Middle frontal gyrus (tissue), 1 donor: ENCODE data around the gene UNC5C.

Experiments used
- DNase-seq: peaks from one replicate; pipeline ENCODE4 v3.0.0-alpha.2; 2015; ENCODE audit warnings: low spot score; ENCODE audit errors: extremely low spot score

Gene UNC5C

DNA sequence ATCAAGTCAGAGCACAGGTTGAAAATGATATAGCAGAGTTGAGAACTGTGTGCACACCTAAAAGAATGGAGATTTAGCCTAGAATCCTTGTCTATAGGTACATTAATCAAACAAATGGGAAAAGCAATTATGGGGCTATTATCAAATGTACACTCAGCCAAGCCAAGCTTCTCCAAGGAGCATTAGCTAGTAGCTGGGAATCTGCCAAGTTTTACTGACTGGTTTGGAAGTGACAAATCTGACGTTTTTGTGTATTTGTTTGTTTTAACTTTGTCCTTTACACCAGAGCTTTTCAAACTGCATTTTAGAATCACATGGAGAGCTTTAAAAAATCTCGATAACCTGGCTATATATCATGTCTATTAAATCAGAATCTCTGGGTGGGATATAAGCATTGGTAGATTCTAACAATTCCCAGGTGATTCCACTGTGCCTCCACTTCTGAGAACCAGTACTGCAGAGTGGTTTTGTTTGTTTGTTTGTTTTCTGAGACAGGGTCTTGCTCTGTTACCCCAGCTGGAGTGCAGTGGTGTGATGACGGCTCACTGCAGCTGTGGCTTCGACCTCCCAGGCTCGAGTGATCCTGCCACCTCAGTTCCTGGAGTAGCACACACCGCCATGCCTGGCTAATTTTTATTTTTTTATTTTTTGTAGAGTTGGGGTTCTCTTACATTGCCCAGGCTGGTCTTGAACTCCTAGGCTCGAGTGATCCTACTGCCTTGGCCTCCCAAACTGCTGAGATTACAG, 279.8 kb downstream of the UNC5C start:
- DNase-seq: no peak

DNA sequence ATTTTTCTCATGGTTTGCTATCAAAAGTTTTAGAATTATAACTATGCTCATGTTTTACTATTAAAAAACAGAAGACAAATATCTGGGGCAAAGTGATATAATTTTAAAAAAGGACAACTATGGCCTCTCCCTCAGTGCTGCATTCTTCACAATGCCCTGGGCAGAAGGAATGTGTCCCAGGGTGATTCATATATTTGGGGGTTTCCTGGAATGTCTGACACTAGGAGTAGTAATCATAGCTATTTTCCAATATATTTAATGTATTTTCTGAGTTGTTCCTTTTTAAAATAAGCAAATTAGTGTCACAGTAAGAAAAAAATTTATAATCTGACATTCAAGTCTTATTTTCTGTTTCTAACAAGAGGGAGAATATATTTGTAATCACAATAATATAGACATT, 281.7 kb downstream of the UNC5C start:
- no peak for DNase-seq

DNA sequence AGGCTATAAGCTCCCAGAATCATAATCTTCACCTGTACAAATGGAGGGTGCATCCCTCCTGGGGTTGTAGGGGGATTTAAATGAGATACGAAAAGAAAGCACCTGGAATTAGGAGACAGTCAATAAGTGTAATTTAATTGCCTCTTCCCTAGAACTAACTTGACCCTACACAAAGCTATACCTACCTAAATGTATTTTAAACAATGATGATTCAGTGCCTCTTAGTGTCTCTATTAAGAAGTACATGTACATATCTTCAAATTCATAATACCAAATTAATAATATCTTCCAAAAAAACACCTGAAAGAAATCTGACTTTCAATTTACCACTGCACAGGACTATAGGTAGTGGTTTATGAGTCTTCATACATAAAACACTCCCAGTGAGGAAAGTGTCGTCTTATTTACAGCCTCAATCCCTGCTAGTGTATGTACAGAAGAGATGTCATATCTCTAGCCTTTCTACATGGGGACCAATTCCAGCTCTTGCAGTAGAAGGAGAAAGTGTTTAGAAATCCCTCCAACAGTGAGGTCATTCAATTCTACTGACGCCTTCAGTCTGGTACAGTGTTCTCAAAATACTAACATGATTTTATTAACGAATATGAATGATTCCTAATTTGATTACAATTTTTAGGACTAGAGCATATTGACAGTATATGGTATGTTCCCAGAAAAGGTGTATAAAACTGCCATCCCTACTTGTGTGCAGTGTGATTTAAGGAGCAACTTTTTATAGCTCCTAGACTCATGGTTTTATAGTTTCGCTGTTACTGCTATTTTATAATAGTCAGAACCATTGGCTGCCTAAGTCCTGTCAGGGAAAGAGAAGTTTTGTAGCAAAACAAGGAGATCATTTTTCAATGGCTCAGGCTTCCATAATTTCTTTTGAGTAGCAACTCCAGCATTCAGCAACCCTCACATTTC, 282.7 kb downstream of the UNC5C start:
- DNase-seq: no peak

- no peak for DNase-seq
Measured at GRCh38 chr4:95264843-95265242, 283.9 kb downstream of the UNC5C start.

GRCh38 chr4:95263960-95264359, 284.8 kb downstream of the UNC5C start:
- no peak for DNase-seq

GRCh38 chr4:95263391-95263790, 285.4 kb downstream of the UNC5C start:
- DNase-seq: no peak

GRCh38 chr4:95256108-95256835, 292.5 kb downstream of the UNC5C start:
- no peak for DNase-seq

DNA sequence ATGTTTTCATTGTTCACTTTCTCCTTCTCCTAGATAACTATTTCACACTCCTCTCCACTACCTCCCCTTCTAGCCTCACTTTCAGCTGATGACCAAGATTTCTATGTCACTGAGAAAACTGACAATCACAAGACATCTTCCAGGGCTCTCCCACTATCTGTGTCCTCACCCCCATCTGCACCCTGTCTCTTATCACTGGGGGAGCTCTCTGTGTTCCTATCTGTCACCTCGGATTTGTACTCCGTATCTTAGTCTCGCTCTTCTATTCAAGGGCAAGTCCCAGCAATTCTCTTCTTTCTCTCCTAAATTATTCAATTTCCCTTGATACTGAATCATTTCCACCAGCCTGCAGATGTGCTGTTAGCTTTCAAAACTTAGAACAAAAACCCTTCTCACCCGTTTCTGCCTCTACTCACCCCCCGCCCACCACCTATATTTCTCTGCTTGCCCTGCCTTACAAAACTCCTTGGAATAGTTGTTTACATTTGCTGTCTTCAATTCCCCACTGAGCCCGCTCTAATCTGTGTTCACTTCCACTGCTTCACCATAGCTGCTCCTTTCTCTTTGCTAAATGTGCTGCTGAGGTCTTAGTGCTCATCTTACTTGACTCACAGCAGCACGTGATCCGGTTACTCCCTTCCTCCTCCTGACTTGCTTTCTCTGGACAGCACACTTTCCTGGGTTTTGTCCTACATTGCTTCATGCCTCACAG, 293.2 kb downstream of the UNC5C start:
- DNase-seq: no peak

DNA sequence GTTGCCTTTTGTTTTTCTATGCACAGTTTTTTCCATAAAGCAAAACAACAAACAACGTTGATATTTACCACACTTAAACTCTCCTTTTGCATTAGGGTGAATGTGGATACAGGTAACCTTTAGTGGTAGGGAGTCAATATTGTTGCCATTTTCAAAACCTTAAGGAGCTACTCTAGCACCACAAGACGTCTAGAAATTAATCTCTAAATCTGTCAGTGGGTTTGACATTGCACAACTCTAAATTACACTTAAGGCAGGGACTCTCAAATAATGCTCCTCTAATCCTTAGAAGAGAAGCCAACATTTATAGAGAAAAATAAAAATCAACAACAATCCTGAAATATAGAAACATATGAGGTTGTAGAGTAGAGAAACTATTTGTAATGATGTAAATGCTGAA, 297.2 kb downstream of the UNC5C start:
- no peak for DNase-seq

- DNase-seq: no peak
Measured at GRCh38 chr4:95250544-95251137, 298.1 kb downstream of the UNC5C start.

DNA sequence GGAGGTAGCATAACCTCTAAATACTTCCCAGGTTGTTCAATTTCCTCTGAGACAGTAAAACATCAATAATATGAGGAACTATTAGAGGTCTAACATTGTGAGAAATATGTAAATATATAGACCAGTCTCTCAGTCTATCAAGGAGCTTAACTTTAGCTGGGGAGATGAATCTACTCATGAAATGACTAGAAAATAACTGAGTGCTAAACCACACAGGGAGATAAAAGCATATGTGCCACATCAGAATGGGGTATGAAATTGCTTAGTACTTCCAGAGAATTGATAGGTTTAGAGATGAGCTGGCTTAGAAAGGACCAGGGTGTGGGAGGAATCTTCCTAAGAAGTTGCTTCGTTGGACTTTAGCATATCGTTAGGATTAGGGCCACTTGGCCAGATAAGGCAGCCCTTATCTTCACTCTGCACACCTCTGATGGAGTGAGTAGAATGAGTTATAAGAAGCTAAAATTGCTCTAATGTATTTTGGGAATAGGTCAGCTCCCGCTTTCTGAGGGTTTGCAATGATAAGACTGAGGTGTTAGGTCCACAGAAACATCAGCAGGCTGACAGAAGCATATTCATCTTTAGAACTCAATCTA, 299.2 kb downstream of the UNC5C start:
- DNase-seq: no peak

- DNase-seq: no peak
Measured at GRCh38 chr4:95248720-95249425, 299.9 kb downstream of the UNC5C start.

GRCh38 chr4:95243892-95244291, 304.9 kb downstream of the UNC5C start:
- no peak for DNase-seq

- no peak for DNase-seq
Measured at GRCh38 chr4:95238554-95238953, 310.2 kb downstream of the UNC5C start.

GRCh38 chr4:95232358-95233156, 316.2 kb downstream of the UNC5C start:
- peak; percentile 50 for DNase-seq

GRCh38 chr4:95231681-95232080, 317.1 kb downstream of the UNC5C start:
- DNase-seq: no peak

DNA sequence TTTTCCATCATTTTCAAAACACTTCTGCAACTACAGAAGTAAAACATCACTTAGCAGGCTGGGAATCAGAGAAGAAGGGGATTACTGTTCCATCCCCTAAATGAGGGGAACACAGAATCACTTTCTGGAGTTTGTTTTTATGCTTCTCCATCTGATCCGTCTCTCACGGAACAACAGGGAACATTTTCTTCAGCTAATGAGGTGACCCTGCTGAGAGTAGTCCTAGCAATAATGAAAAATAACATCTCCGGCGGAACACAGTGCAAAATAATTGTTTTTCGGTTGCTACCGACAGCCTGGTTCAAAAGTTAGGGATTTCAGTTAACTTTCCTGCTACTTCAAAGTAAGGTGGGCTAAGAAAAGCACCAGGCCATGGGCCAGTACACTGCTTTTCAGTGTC, 322.9 kb downstream of the UNC5C start:
- no peak for DNase-seq

DNA sequence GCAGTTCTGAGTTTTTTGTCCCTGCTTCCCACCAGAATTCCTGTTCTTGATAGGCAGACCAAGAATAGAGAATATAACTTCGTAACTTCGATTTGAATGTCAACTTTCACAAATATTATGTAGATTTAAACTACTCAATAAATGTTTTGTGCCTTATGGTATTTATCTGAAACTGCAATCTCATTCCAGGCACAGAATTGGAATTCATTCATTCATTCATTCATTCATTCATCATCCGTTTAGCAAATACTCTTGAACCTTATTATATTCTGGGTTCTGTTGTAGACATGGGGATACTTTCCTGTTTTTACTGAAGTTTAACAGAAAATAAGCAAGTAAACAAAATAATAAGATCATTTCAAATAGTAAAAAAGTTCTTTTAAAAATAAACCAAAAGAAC, 324.4 kb downstream of the UNC5C start:
- DNase-seq: no peak
